CD14-positive monocyte (primary cell): ENCODE results near the gene PANK1. TPM values are rescaled to one million over a fixed set of nuclear protein-coding genes. Genes with fewer than 3 reads are reported as not detected.

Experiments used
- DNase-seq, 3 donors: peaks; one replicate each; pipeline ENCODE4 v3.0.0-alpha.2; 2011 to 2022
- H2AFZ ChIP-seq: 2 replicates; pipeline ENCODE4 v1.6.0; 2012; ENCODE audit warnings: mild to moderate bottlenecking, low read depth, low read length, inconsistent platforms; ENCODE audit not compliant: insufficient read depth, poor library complexity, severe bottlenecking
- H3K27ac ChIP-seq, 2 donors: 1 replicate in 1 of 2; 2 replicates in 1 of 2; pipeline ENCODE4 v1.5.1; 2012 to 2013; ENCODE audit warnings: low read length in 2 of 2, control low read depth in 1 of 2, inconsistent platforms in 1 of 2, low read depth in 1 of 2, mild to moderate bottlenecking in 1 of 2
- H3K27me3 ChIP-seq, 2 donors: one replicate each; pipeline versions ENCODE4 v1.6.0 to v1.6.1; 2011 to 2013; ENCODE audit warnings: low read length in 2 of 2; ENCODE audit not compliant: control insufficient read depth in 2 of 2, insufficient read depth in 2 of 2
- H3K36me3 ChIP-seq, 2 donors: replicated peaks in 1 of 2; 1 replicate in 1 of 2; 2 replicates in 1 of 2; pipeline versions ENCODE4 v1.5.1 to v1.6.1; 2012 to 2013; ENCODE audit warnings: low read length in 2 of 2, control low read depth in 1 of 2, inconsistent platforms in 1 of 2, mild to moderate bottlenecking in 1 of 2; ENCODE audit not compliant: insufficient read depth in 2 of 2, control insufficient read depth in 1 of 2
- H3K4me1 ChIP-seq, 2 donors: 1 replicate in 1 of 2; 2 replicates in 1 of 2; pipeline versions ENCODE4 v1.5.1 to v1.6.1; 2012 to 2013; ENCODE audit warnings: low read length in 2 of 2, control low read depth in 1 of 2, inconsistent platforms in 1 of 2, mild to moderate bottlenecking in 1 of 2, moderate library complexity in 1 of 2; ENCODE audit not compliant: insufficient read depth in 2 of 2, control insufficient read depth in 1 of 2
- H3K4me2 ChIP-seq: replicated peaks from 2 replicates; pipeline ENCODE3; 2012; ENCODE audit warnings: low read length, moderate library complexity, mild to moderate bottlenecking; ENCODE audit not compliant: poor library complexity, severe bottlenecking; ENCODE audit errors: extremely low read depth
- H3K4me3 ChIP-seq, 3 experiments: fragments of 200-600 bp in 1 of 3; sonication (generic) in 1 of 3; replicated peaks in 1 of 3; 1 replicate in 2 of 3; 2 replicates in 1 of 3; pipeline ENCODE4 v1.5.1; 2011 to 2013; ENCODE audit warnings: low read length in 3 of 3, mild to moderate bottlenecking in 3 of 3, control low read depth in 2 of 3, low read depth in 2 of 3, inconsistent platforms in 1 of 3, moderate library complexity in 1 of 3
- H3K79me2 ChIP-seq: 2 replicates; pipeline ENCODE4 v1.6.0; 2012; ENCODE audit warnings: mild to moderate bottlenecking, control low read depth, inconsistent platforms, low read length, moderate library complexity; ENCODE audit not compliant: insufficient read depth
- H3K9ac ChIP-seq: 2 replicates; pipeline ENCODE4 v1.6.0; 2017; ENCODE audit warnings: low read length, mild to moderate bottlenecking; ENCODE audit not compliant: insufficient read depth, poor library complexity, severe bottlenecking
- H3K9me3 ChIP-seq, 2 donors: replicated peaks in 1 of 2; 1 replicate in 1 of 2; 2 replicates in 1 of 2; pipeline versions ENCODE4 v1.5.1 to v1.6.1; 2012 to 2013; ENCODE audit warnings: low read length in 2 of 2, control low read depth in 1 of 2; ENCODE audit not compliant: control insufficient read depth in 1 of 2, insufficient read depth in 1 of 2
- H4K20me1 ChIP-seq: 2 replicates; pipeline ENCODE4 v1.6.0; 2012; ENCODE audit warnings: mild to moderate bottlenecking, low read length, control low read depth, moderate library complexity; ENCODE audit not compliant: insufficient read depth
- H3K27ac Mint-ChIP-seq, 7 donors: one replicate each; pipeline ENCODE4 v1.8.0; 2020; ENCODE audit warnings: mild to moderate bottlenecking in 7 of 7, mixed read lengths in 7 of 7, moderate library complexity in 6 of 7, inconsistent platforms in 2 of 7
- H3K27me3 Mint-ChIP-seq, 3 donors: one replicate each; pipeline ENCODE4 v1.8.0; 2021 to 2022; ENCODE audit warnings: low read depth in 3 of 3, mild to moderate bottlenecking in 3 of 3, mixed read lengths in 3 of 3, moderate library complexity in 3 of 3, inconsistent platforms in 1 of 3
- H3K36me3 Mint-ChIP-seq, 2 donors: one replicate each; pipeline ENCODE4 v1.8.0; 2020; ENCODE audit warnings: mixed read lengths in 2 of 2, inconsistent platforms in 1 of 2, mild to moderate bottlenecking in 1 of 2
- H3K4me1 Mint-ChIP-seq: one replicate; pipeline ENCODE4 v1.8.0; 2020; ENCODE audit warnings: mild to moderate bottlenecking, mixed read lengths
- H3K4me3 Mint-ChIP-seq, 2 donors: one replicate each; pipeline ENCODE4 v1.8.0; 2020; ENCODE audit warnings: mild to moderate bottlenecking in 2 of 2, mixed read lengths in 2 of 2, moderate library complexity in 1 of 2
- H3K9me3 Mint-ChIP-seq, 7 donors: one replicate each; pipeline ENCODE4 v1.8.0; 2020 to 2022; ENCODE audit warnings: mixed read lengths in 7 of 7, mild to moderate bottlenecking in 6 of 7, moderate library complexity in 6 of 7, inconsistent platforms in 2 of 7
- CTCF ChIP-seq: fragments of 200-600 bp; IDR thresholded peaks from one replicate; pipeline ENCODE4 v1.8.0; 2022; ENCODE audit warnings: antibody characterized with exemption, mild to moderate bottlenecking
- WGBS: methylation state at CpG from one replicate; pipeline ENCODE4 v1.1.5; 2013; ENCODE audit warnings: missing lambda C conversion rate; ENCODE audit not compliant: insufficient coverage; 5-methylcytosine and 5-hydroxymethylcytosine counted together
- intact Hi-C, 2 donors: fragments of 100-400 bp; cut with micrococcal nuclease; formaldehyde crosslinking; loops; one replicate each; pipeline versions ENCODE4 v1.15.0 to v1.15.1; 2023
- polyA plus RNA-seq, 3 donors: library from polyadenylated mRNA; depleted of rRNA in 1 of 3; unstranded in 2 of 3; stranded (reverse) in 1 of 3; fragments of 300-500 nt in 2 of 3; fragments of >200 nt in 1 of 3; fragmentation: Illumina TruSeq in 2 of 3; gene quantifications; 1 replicate in 2 of 3; 2 replicates in 1 of 3; pipeline ENCODE4 v1.2.3, GENCODE V29; 2012 to 2021

The PANK1 gene
- polyA plus RNA-seq, 3 donors = 0.31 to 0.67 (median 0.61) TPM

- no peak for DNase-seq
- Histone ChIP-seq H3K27me3 (peaks cover 4 to 6% of the 10 kb centered on the region in 2 donors), H3K36me3 (no peaks in the 10 kb centered on the region), H3K79me2 (no peaks in the 10 kb centered on the region), H3K4me2 (no peak overlapping the region), H3K9me3 (no peaks in the 10 kb centered on the region), H3K4me3 (no peak overlapping the region), H3K4me1 (peaks cover 4 to 5% of the 10 kb centered on the region in 2 donors), H3K27ac (no peak overlapping the region), H4K20me1 (no peaks in the 10 kb centered on the region), H3K9ac (no peak overlapping the region), H2AFZ (no peak overlapping the region)
- Mint-ChIP-seq H3K4me3 (no peak overlapping the region), H3K27ac (peak overlapping the region in 1 of 7 donors; percentile 39), H3K27me3 (peaks cover 4 to 14% (median 10%) of the 10 kb centered on the region in 3 donors), H3K36me3 (no peaks in the 10 kb centered on the region), H3K4me1 (peaks cover 6% of the 10 kb centered on the region), H3K9me3 (peaks cover 0 to 8% (median 0%) of the 10 kb centered on the region in 7 donors)
- no peak for TF ChIP-seq CTCF
- WGBS = no CpG with 5 or more reads among the region's 3 CpGs
- intact Hi-C loops = no loop called here
These were observed 101.2 kb downstream of the PANK1 start for GRCh38 chr10:89543841-89544240.

GRCh38 chr10:89540420-89540949 lies 104.6 kb downstream of the PANK1 start:
- no peaks in the 10 kb centered on the region for H3K79me2 ChIP-seq
- H3K27ac Mint-ChIP-seq = peak overlapping the region in 1 of 7 donors; percentile 29
- H3K4me3 ChIP-seq = no peak overlapping the region
- intact Hi-C loops = no loop called here
- no peaks in the 10 kb centered on the region for H4K20me1 ChIP-seq
- DNase-seq = no peak
- H3K4me2 ChIP-seq = no peak overlapping the region
- H3K9ac ChIP-seq = no peak overlapping the region
- peaks cover 0 to 4% (median 2%) of the 10 kb centered on the region in 7 donors for H3K9me3 Mint-ChIP-seq
- H3K27me3 ChIP-seq = peaks cover 29 to 36% of the 10 kb centered on the region in 2 donors
- no peak overlapping the region for H2AFZ ChIP-seq
- no peaks in the 10 kb centered on the region for H3K9me3 ChIP-seq
- H3K36me3 ChIP-seq = no peaks in the 10 kb centered on the region
- no peak for TF ChIP-seq CTCF
- no peak overlapping the region for H3K27ac ChIP-seq
- H3K27me3 Mint-ChIP-seq = peaks cover 27 to 38% (median 37%) of the 10 kb centered on the region in 3 donors
- peak overlapping the region in 1 of 2 donors; percentile 2 for H3K4me3 Mint-ChIP-seq
- H3K36me3 Mint-ChIP-seq = no peaks in the 10 kb centered on the region
- H3K4me1 Mint-ChIP-seq = no peaks in the 10 kb centered on the region
- H3K4me1 ChIP-seq = no peaks in the 10 kb centered on the region
- WGBS = 100% methylated on average over 2 of the region's 4 CpGs
